ENCODE data around the gene SLC4A5.

- no peak for TF ChIP-seq POLR2A (IDR thresholded peaks at IDR 0.05; ENCODE audit: extremely low read depth, insufficient read length)
- TF ChIP-seq, protein P1, sequence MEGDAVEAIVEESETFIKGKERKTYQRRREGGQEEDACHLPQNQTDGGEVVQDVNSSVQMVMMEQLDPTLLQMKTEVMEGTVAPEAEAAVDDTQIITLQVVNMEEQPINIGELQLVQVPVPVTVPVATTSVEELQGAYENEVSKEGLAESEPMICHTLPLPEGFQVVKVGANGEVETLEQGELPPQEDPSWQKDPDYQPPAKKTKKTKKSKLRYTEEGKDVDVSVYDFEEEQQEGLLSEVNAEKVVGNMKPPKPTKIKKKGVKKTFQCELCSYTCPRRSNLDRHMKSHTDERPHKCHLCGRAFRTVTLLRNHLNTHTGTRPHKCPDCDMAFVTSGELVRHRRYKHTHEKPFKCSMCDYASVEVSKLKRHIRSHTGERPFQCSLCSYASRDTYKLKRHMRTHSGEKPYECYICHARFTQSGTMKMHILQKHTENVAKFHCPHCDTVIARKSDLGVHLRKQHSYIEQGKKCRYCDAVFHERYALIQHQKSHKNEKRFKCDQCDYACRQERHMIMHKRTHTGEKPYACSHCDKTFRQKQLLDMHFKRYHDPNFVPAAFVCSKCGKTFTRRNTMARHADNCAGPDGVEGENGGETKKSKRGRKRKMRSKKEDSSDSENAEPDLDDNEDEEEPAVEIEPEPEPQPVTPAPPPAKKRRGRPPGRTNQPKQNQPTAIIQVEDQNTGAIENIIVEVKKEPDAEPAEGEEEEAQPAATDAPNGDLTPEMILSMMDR (IDR thresholded peaks at IDR 0.05; ENCODE audit: low read depth, low read length) = no peak
- TF ChIP-seq MAX (IDR thresholded peaks at IDR 0.05; ENCODE audit: low read depth, low read length) = no peak
These were observed 56.5 kb downstream of the SLC4A5 start for GRCh38 chr2:74286725-74287124.

Measured in NB4 (cell line).